ENCODE measurements around the gene HUS1B. TPM values are rescaled to one million over a fixed set of nuclear protein-coding genes. Genes with fewer than 3 reads are reported as not detected.
A peak's percentile ranks its signal among the peaks of the same experiment; 100 is the strongest.

HUS1B gene
- total RNA-seq, 2 experiments from 2014 or later = 1.1 to 1.5 TPM

DNA sequence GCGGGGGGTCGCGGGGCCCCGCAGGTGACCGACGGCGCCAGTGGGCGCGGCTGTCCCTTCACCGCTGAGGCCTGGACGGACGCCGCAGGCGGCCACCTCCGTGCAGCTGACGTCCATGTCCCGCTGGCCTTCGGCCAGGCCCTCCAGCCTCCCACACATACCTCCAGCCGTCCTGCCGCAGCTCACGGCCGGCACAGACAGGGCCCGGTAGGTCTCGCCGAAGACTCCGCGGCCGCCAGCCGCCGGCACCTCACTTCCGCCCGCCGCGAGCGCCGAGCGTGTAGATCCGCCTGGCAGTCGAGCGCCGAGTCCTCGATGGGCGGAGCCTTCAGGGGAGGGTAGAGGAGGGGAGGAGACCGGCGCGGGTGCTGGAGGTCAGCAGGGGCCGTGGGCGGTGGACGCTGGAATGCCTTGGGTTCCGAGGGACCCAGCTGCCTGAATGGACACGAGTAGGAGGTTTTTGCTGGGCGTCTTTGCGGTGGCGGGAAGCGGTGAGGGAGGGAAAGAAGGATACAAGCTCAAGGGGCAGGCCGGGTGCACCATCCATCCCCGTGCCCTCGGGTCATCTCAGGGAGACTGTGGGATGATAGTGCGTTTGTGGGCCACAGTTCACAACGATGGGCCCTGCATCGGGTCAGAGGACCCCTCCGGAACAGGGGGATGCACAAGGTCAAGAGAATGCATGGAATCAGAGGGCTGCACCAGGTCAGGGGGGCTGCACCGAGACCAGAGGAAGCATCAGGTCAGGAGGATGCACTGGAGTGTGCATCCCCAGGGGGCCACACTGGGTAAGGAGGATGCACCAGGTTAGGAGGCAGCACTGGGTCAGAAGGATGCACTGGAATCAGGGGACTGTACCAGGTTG, 36.2 kb upstream of the HUS1B start, which contains the start of gene EXOC2:
TSS of gene EXOC2 (minus strand) at position 282 of the 865 bp plus-strand sequence. CDS start 55,321 bp downstream, outside the sequence.
- CTCF ChIA-PET = interaction anchor here (0.7 to 2.9 kb wide), 7 partner anchors 9 to 100 kb away, joined by 3 to 8 read pairs (median 3); no protein-coding TSS in a partner anchor
- intact Hi-C loops (cut with micrococcal nuclease) = loop anchor here (1.0 to 2.0 kb wide), 2 partner anchors 8 to 18 kb away; no protein-coding TSS in a partner anchor
- peak within 1 kb of the TSS; percentile 95 for H3K4me3 Mint-ChIP-seq
- H3K27me3 Mint-ChIP-seq = no peaks in the 10 kb centered on the region
- POLR2A ChIA-PET = interaction anchor here (1.1 to 2.5 kb wide), 4 partner anchors 13 to 57 kb away, joined by 4 to 13 read pairs (median 4); no protein-coding TSS in a partner anchor
- H3K9me3 Mint-ChIP-seq = no peaks in the 10 kb centered on the region
- H3K4me1 Mint-ChIP-seq (ENCODE audit: low read depth) = peaks cover 33% of the 10 kb centered on the region
- DNase-seq = peak; percentile 92
- peak within 1 kb of the TSS; percentile 85 for H3K27ac Mint-ChIP-seq
- H3K36me3 Mint-ChIP-seq = peaks cover 3% of the 10 kb centered on the region

DNA sequence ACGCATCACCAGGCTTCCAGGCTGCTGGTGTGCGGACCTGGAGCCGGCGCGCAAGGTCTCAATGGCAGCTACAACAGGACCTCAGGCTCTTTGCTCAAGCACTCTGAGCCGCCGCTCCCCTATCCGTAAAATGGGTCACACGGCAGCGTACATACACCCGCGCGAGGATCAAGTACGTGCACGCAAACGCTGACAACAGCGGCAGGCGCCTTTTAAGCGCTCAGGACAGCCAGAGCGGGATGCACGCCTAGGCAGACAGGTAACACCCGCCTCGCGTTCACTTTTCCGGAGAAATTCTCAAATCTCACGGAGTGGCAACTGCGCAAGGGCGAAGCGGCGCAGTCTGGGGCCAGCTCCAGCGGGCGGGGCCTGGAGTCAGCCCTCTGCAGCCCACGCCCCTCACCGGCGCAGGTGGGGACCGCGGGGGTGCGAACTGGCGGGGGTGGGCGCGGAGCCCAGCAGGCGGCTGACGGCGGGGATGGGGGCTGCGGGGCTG, 35.5 kb upstream of the HUS1B start:
- Mint-ChIP-seq H3K4me1 (ENCODE audit: low read depth) (peaks cover 33% of the 10 kb centered on the region), H3K36me3 (peaks cover 3% of the 10 kb centered on the region), H3K27ac (peak overlapping the region; percentile 85), H3K4me3 (peak overlapping the region; percentile 95), H3K27me3 (no peaks in the 10 kb centered on the region), H3K9me3 (no peaks in the 10 kb centered on the region)
- POLR2A ChIA-PET = interaction anchor here (1.1 to 2.5 kb wide), 4 partner anchors 13 to 56 kb away, joined by 4 to 13 read pairs (median 4); no protein-coding TSS in a partner anchor
- intact Hi-C loops (cut with micrococcal nuclease) = loop anchor here (2.0 kb wide), 1 partner anchor 18 kb away; no protein-coding TSS in a partner anchor
- CTCF ChIA-PET = interaction anchor here (0.7 to 2.9 kb wide), 7 partner anchors 8 to 100 kb away, joined by 3 to 8 read pairs (median 3); no protein-coding TSS in a partner anchor
- peak; percentile 85 for DNase-seq

DNA sequence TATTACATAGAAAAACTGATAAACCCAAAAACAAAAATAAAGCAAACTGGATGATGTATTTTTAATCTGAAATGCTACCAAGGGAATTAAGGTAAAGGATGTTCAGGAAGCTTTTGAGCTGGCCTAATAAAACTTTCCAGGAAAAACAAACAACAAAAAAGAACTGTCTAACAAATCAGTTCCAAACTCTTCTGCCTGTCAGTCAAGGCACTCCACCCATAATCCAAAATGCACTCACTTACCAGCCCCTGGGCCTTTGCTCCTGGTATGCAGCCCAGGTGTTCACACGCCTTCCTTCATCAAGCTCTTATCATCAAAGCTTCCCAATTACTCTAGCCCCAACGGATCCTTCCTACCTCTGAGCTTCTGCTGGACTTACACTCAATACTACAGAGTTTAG, 32.3 kb upstream of the HUS1B start:
- Mint-ChIP-seq H3K36me3 (peaks cover 6% of the 10 kb centered on the region), H3K4me1 (ENCODE audit: low read depth) (peaks cover 44% of the 10 kb centered on the region), H3K4me3 (no peak overlapping the region), H3K27ac (no peak overlapping the region), H3K9me3 (no peaks in the 10 kb centered on the region), H3K27me3 (no peaks in the 10 kb centered on the region)
- ChIA-PET POLR2A (no interaction called here), CTCF (interaction anchor here (1.1 to 1.6 kb wide), 2 partner anchors 96 to 140 kb away, joined by 3 to 7 read pairs; no protein-coding TSS in a partner anchor)
- intact Hi-C loops (cut with micrococcal nuclease) = no loop called here
- no peak for DNase-seq

DNA sequence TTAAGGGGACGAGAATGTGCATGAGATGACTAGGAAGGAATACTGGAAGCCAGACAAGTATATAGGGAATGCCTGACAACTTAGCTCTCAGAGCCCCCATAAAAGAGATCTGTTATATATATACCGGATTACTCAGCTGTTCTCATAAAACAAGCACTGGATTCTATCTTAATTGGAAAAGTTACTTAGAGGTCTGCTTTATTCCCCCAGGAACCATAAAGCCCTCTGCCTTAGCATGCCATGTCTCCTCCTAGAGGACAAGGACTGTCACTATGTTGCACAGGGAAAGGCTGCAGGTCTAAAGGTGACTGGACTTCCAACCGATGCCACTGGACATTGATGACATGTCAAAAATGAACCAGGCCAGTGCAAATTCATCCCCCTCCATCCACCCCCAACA, 29.6 kb upstream of the HUS1B start:
- H3K27ac Mint-ChIP-seq = no peak overlapping the region
- intact Hi-C loops (cut with micrococcal nuclease) = no loop called here
- H3K4me3 Mint-ChIP-seq = no peak overlapping the region
- no peaks in the 10 kb centered on the region for H3K9me3 Mint-ChIP-seq
- POLR2A ChIA-PET = no interaction called here
- no peak for DNase-seq
- peaks cover 53% of the 10 kb centered on the region for H3K4me1 Mint-ChIP-seq (ENCODE audit: low read depth)
- peaks cover 6% of the 10 kb centered on the region for H3K36me3 Mint-ChIP-seq
- H3K27me3 Mint-ChIP-seq = no peaks in the 10 kb centered on the region
- CTCF ChIA-PET = interaction anchor here (1.4 kb wide), 1 partner anchor 12 kb away, joined by 3 read pairs; no protein-coding TSS in a partner anchor

DNA sequence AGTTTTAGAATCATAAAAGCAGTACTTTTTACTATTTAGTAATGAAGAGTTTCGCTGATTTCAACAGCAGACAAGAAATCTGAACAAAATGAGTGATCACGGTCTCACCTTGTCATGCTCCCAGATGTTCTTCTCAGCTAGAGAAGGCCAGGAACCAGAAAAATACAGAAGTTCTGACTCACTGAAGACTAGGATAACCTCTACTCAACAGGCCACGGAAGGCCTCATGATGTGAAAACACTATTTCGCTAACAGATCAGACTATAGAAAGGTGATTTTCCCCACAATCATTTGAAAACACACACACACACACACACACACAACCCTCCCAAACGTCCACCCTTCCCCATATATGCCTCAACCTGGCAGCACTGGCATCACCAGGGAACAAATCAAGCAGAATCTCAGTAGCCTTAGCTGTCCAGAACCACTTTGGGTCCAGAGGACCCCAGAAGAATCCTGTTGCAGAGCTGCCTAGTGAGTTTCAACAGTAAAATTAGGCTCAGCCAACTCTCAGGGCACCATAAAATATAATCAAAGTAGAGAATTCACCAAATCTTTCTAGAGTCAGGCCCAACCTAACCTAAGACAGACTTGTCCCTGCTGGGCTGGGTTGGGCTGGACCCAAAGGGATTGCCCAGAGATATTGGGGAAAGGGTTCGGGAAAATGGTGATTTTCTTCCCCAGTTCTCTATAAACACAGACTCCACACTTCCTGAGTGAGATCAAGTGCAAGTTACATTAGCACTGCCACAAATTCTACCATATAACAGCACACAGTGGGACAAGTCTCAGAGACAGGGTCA, 28.1 kb upstream of the HUS1B start:
- peak overlapping the region; percentile 14 for H3K4me3 Mint-ChIP-seq
- intact Hi-C loops (cut with micrococcal nuclease) = loop anchor here (1.0 to 2.0 kb wide), 5 partner anchors 8 to 294 kb away; partner anchors contain the start of genes EXOC2 and IRF4
- peak overlapping the region; percentile 86 for H3K27ac Mint-ChIP-seq
- ChIA-PET CTCF (interaction anchor here (0.6 to 2.9 kb wide), 4 partner anchors 8 to 37 kb away, joined by 3 to 13 read pairs (median 3); partner anchors contain the start of gene EXOC2), POLR2A (interaction anchor here (3.0 kb wide), 1 partner anchor 49 kb away, joined by 10 read pairs; no protein-coding TSS in a partner anchor)
- H3K4me1 Mint-ChIP-seq (ENCODE audit: low read depth) = peaks cover 54% of the 10 kb centered on the region
- H3K27me3 Mint-ChIP-seq = no peaks in the 10 kb centered on the region
- H3K36me3 Mint-ChIP-seq = peaks cover 4% of the 10 kb centered on the region
- no peaks in the 10 kb centered on the region for H3K9me3 Mint-ChIP-seq
- peak; percentile 52 for DNase-seq

DNA sequence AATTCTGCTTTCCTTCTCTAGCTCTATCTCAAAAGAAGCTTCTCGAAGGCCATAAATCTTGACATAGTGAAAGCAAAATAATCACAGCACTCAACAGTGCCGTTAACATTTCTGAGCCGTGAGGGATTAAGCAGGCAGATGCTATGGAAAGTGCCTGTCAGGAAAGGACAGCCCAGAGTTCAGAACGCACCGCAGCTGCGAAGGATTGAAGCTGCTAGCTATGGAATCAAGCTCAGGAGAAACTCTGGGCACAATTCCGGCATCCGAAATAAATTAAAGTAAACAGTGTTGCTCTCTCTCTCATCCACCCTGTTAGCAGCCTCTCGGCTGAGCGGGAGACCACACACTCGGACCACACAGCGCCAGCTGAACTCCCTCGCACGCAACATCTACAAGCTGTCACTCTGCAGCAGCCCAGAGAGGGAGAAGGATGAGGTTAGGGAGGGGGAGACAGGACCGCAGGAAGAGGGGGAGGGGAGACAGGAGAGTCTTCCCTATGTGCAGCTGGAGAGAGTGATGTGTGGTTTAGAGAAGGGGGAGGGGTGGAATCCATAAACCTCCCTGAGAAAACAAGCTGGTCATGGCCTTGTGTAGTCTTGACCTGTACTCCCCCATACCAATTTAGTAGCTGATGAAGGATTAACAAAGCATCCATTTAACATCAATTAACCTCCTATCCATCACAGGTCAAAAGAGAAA, 27.0 kb upstream of the HUS1B start:
- H3K9me3 Mint-ChIP-seq = no peaks in the 10 kb centered on the region
- no peaks in the 10 kb centered on the region for H3K27me3 Mint-ChIP-seq
- peaks cover 8% of the 10 kb centered on the region for H3K36me3 Mint-ChIP-seq
- intact Hi-C loops (cut with micrococcal nuclease) = loop anchor here (1.0 to 2.0 kb wide), 4 partner anchors 27 to 293 kb away; partner anchors contain the start of gene IRF4
- no peak overlapping the region for H3K4me3 Mint-ChIP-seq
- CTCF ChIA-PET = interaction anchor here (0.8 to 2.9 kb wide), 5 partner anchors 10 to 90 kb away, joined by 3 to 13 read pairs (median 4); no protein-coding TSS in a partner anchor
- H3K4me1 Mint-ChIP-seq (ENCODE audit: low read depth) = peaks cover 51% of the 10 kb centered on the region
- no peak overlapping the region for H3K27ac Mint-ChIP-seq
- DNase-seq = no peak
- POLR2A ChIA-PET = interaction anchor here (1.1 to 3.0 kb wide), 4 partner anchors 10 to 48 kb away, joined by 3 to 10 read pairs (median 3); no protein-coding TSS in a partner anchor

DNA sequence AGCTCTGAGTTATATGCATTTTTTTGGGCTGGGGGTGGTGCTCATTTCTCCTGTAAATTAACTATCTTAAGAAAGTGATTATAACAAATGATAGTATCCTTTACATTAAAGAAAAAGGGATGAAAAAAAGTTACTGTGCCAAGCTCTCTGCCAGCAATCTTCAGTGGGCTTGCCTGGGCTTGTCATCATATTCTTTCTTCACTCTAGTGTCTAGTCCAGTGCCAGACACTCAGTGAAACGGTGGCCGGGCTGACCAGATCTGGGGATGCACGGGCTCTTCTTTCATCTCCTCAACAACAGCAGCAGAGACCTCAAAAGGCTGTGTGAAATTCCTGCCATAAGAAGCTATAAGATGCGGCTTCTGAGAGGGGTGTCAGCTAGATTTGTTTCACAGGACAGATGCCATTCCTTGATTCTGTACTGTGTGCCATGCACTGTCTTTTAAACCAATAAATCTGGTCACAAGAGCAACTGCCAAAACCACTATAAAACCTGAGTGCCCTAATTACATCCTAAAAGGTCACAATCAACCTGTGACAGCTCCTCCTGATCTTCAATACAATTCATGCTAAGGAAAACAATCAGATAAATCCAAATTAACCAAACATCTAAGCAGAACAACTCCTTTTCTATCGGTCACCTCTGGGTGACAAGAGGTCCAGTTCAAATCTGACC, 23.9 kb upstream of the HUS1B start:
- CTCF ChIA-PET = interaction anchor here (1.2 to 1.9 kb wide), 2 partner anchors 20 to 41 kb away, joined by 3 to 7 read pairs; no protein-coding TSS in a partner anchor
- POLR2A ChIA-PET = no interaction called here
- DNase-seq = no peak
- H3K27ac Mint-ChIP-seq = no peak overlapping the region
- H3K9me3 Mint-ChIP-seq = no peaks in the 10 kb centered on the region
- intact Hi-C loops (cut with micrococcal nuclease) = no loop called here
- peaks cover 56% of the 10 kb centered on the region for H3K4me1 Mint-ChIP-seq (ENCODE audit: low read depth)
- no peak overlapping the region for H3K4me3 Mint-ChIP-seq
- H3K27me3 Mint-ChIP-seq = no peaks in the 10 kb centered on the region
- peaks cover 8% of the 10 kb centered on the region for H3K36me3 Mint-ChIP-seq

DNA sequence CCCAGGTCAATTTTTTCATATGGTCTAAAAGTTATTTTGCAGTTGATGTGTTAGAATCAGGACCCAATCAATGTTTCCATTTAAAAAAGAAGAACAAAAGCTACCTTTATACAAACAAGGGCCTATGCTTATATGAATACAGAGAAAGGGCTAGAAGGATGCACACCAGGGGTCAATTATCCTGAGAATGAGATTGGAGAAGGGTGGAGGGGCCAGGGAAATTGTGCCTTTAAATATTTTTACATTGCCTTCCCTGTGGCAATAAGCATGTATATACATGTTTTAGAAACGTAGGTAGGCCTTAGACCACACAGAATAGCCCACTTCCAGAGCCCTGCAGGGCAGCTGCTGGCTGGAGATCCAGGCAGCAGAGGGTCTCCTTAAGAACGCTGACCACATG, 23.4 kb upstream of the HUS1B start:
- intact Hi-C loops (cut with micrococcal nuclease) = no loop called here
- H3K27ac Mint-ChIP-seq = no peak overlapping the region
- H3K36me3 Mint-ChIP-seq = peaks cover 5% of the 10 kb centered on the region
- ChIA-PET POLR2A (interaction anchor here (1.3 kb wide), 1 partner anchor 13 kb away, joined by 4 read pairs; the partner anchor contains the start of gene EXOC2), CTCF (interaction anchor here (1.2 to 1.9 kb wide), 2 partner anchors 20 to 41 kb away, joined by 3 to 7 read pairs; no protein-coding TSS in a partner anchor)
- no peak for DNase-seq
- H3K27me3 Mint-ChIP-seq = no peaks in the 10 kb centered on the region
- H3K9me3 Mint-ChIP-seq = no peaks in the 10 kb centered on the region
- peaks cover 52% of the 10 kb centered on the region for H3K4me1 Mint-ChIP-seq (ENCODE audit: low read depth)
- no peak overlapping the region for H3K4me3 Mint-ChIP-seq

DNA sequence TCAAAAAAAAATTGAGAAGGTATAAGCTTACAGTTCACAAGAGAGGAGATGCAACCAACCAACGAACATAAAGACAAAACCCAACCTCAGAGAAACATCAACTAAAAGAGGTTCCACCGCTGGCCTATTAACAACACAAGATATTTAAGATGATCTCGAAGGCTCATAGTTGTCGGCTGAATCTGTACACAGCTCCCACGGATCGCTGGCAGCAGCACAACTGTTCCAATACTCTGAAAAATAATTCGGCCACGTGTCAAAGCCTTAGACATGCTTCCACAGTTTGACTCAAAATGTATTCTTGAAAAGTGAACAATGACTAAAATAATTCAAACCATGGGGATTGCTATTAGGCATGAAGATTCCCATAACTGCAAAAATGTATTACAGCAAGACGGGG, 22.4 kb upstream of the HUS1B start:
- Mint-ChIP-seq H3K36me3 (peaks cover 5% of the 10 kb centered on the region), H3K27me3 (no peaks in the 10 kb centered on the region), H3K9me3 (no peaks in the 10 kb centered on the region), H3K4me3 (no peak overlapping the region), H3K4me1 (ENCODE audit: low read depth) (peaks cover 57% of the 10 kb centered on the region), H3K27ac (no peak overlapping the region)
- intact Hi-C loops (cut with micrococcal nuclease) = no loop called here
- no peak for DNase-seq
- POLR2A ChIA-PET = interaction anchor here (0.6 to 1.3 kb wide), 2 partner anchors 14 to 54 kb away, joined by 3 to 4 read pairs; partner anchors contain the start of gene EXOC2
- CTCF ChIA-PET = interaction anchor here (0.6 to 1.9 kb wide), 3 partner anchors 26 to 204 kb away, joined by 3 to 7 read pairs (median 4); no protein-coding TSS in a partner anchor

DNA sequence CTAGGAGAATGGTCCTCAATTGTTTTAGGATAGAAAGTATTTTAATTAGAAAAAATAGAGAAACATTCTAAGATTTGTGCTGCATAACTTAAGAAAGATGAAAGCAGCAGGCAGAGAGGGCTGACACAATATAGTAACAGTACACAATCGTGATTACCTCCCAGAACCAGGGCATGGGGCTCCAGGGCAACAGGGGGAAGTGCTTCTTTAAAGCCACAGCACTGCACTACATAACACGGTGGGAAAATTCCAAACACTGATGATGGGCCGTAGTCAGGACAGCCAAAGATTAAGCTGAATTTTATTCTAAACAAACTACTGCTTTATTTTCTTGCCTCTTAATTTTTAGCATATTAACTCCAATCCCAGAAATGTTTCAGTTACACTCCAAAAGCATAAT, 21.6 kb upstream of the HUS1B start:
- H3K27ac Mint-ChIP-seq = no peak overlapping the region

More for the DNA sequence above, 21.6 kb upstream of the HUS1B start:
- DNase-seq = no peak
- Mint-ChIP-seq H3K4me3 (no peak overlapping the region), H3K9me3 (no peaks in the 10 kb centered on the region), H3K27me3 (no peaks in the 10 kb centered on the region), H3K36me3 (peaks cover 5% of the 10 kb centered on the region), H3K4me1 (ENCODE audit: low read depth) (peaks cover 49% of the 10 kb centered on the region)
- intact Hi-C loops (cut with micrococcal nuclease) = no loop called here
- ChIA-PET POLR2A (no interaction called here), CTCF (interaction anchor here (0.9 kb wide), 1 partner anchor 25 kb away, joined by 3 read pairs; no protein-coding TSS in a partner anchor)

All from activated CD4-positive, alpha-beta memory T cell treated with anti-CD3 and anti-CD28 coated beads for 36 hours (primary cell).